Panc1 (cell line): ENCODE data around the gene PEAR1. TPM values are rescaled to one million over a fixed set of nuclear protein-coding genes. Genes with fewer than 3 reads are reported as not detected.

ENCODE experiments used
- ATAC-seq: fragments of 200-7000 bp; cut with Tn5 transposase; 2 replicates; pipeline ENCODE4 v1.9.1; 2020; ENCODE audit warnings: mild to moderate bottlenecking, moderate library complexity
- BruUV-seq: library from RNA; stranded (reverse); fragments of 400-500 nt; replicated peaks from 2 replicates; lab custom pipeline; 2021; lab: Mats Ljungman, UMichigan
- CTCF ChIA-PET: fragments of 300-600 bp; sonication (Branson Sonifier 250); formaldehyde crosslinking; loops from one replicate; lab custom pipeline; 2022; ENCODE audit warnings: antibody characterized with exemption; lab: Charles Lee
- POLR2A ChIA-PET: fragments of 300-600 bp; sonication (Branson Sonifier 250); formaldehyde crosslinking; loops from one replicate; lab custom pipeline; 2022; ENCODE audit warnings: antibody characterized with exemption; lab: Charles Lee
- DNase-seq: peaks from one replicate; pipeline ENCODE4 v3.0.0-alpha.2; 2010; ENCODE audit warnings: low read depth, low spot score
- H3K27ac ChIP-seq: 2 replicates; pipeline ENCODE4 v1.5.1; 2011; ENCODE audit warnings: mild to moderate bottlenecking, low read length, inconsistent platforms
- H3K27me3 ChIP-seq: fragments of 200-500 bp; sonication (Bioruptor generic); 2 replicates; pipeline ENCODE4 v1.6.0; 2014; ENCODE audit warnings: low read length, inconsistent platforms; ENCODE audit not compliant: control insufficient read depth, insufficient read depth
- H3K36me3 ChIP-seq: fragments of 200-500 bp; sonication (Bioruptor generic); 2 replicates; pipeline ENCODE4 v1.5.1; 2014; ENCODE audit warnings: inconsistent platforms, mild to moderate bottlenecking, low read length, moderate library complexity; ENCODE audit not compliant: control insufficient read depth, insufficient read depth
- H3K4me1 ChIP-seq: 2 replicates; pipeline ENCODE4 v1.5.1; 2011; ENCODE audit warnings: inconsistent platforms, mild to moderate bottlenecking, low read length, moderate library complexity; ENCODE audit not compliant: control insufficient read depth, insufficient read depth
- H3K4me3 ChIP-seq, 2 experiments: 2 replicates each; pipeline ENCODE4 v1.5.1; 2011 to 2012; ENCODE audit warnings: low read depth in 2 of 2, low read length in 2 of 2, mild to moderate bottlenecking in 2 of 2, inconsistent platforms in 1 of 2, moderate library complexity in 1 of 2
- H3K9me3 ChIP-seq: fragments of 200-500 bp; sonication (Bioruptor generic); 2 replicates; pipeline ENCODE4 v1.5.1; 2014; ENCODE audit warnings: low read depth, mild to moderate bottlenecking, inconsistent platforms, low read length, moderate library complexity; ENCODE audit not compliant: control insufficient read depth, insufficient read depth
- CTCF ChIP-seq: fragments of 450-650 bp; IDR thresholded peaks from 2 replicates; pipeline ENCODE4 v1.5.1; 2017; ENCODE audit warnings: mild to moderate bottlenecking
- POLR2AphosphoS5 ChIP-seq: IDR thresholded peaks from 2 replicates; pipeline ENCODE4 v1.6.1; 2012; ENCODE audit warnings: mild to moderate bottlenecking, low read depth, low read length, moderate library complexity
- REST ChIP-seq, 2 experiments: IDR thresholded peaks; 2 replicates each; pipeline ENCODE4 v1.6.1; 2011 to 2012; ENCODE audit warnings: low read depth in 2 of 2, control low read depth in 1 of 2, low read length in 1 of 2, mild to moderate bottlenecking in 1 of 2, moderate library complexity in 1 of 2; ENCODE audit not compliant: insufficient read depth in 1 of 2
- SIN3A ChIP-seq: IDR thresholded peaks from 2 replicates; pipeline ENCODE4 v1.6.1; 2012; ENCODE audit warnings: low read depth, mild to moderate bottlenecking, low read length, moderate library complexity, borderline replicate concordance; ENCODE audit not compliant: insufficient read depth
- TCF7L2 ChIP-seq: IDR thresholded peaks from 2 replicates; pipeline ENCODE4 v1.6.1; 2011; ENCODE audit warnings: mild to moderate bottlenecking, low read depth, low read length, inconsistent platforms
- in situ Hi-C: cut with HindIII; loops from 2 replicates; pipeline ENCODE4 v1.10.0; 2016; ENCODE audit warnings: low sequenced_read_pairs, low pct_unique_long_range_greater_than_20kb
- intact Hi-C: fragments of 100-400 bp; cut with micrococcal nuclease; formaldehyde crosslinking; loops from one replicate; pipeline ENCODE4 v1.10.0; 2022; ENCODE audit not compliant: unreplicated experiment
- total RNA-seq: library from RNA; stranded (reverse); gene quantifications from one replicate; pipeline ENCODE4 v1.2.1, GENCODE V29; 2021; ENCODE audit not compliant: unreplicated experiment

Gene PEAR1
- total RNA-seq, 1 experiment from 2014 or later = 16.1 TPM

GRCh38 chr1:156911577-156912298 lies 18.2 kb downstream of the PEAR1 start:
- Histone ChIP-seq H3K27ac (no peak overlapping the region), H3K9me3 (no peaks in the 10 kb centered on the region), H3K4me3 (no peak overlapping the region), H3K36me3 (no peaks in the 10 kb centered on the region), H3K4me1 (peaks cover 11% of the 10 kb centered on the region), H3K27me3 (no peaks in the 10 kb centered on the region)
- in situ Hi-C loops (no loop called here), intact Hi-C loops (no loop called here)
- no peak for TF ChIP-seq POLR2AphosphoS5
- ATAC-seq = no peak
- no TSS peak for BruUV-seq
- ChIA-PET CTCF (interaction anchor here (0.6 to 0.7 kb wide), 2 partner anchors 16 to 221 kb away, joined by 3 read pairs; no protein-coding TSS in a partner anchor), POLR2A (no interaction called here)
- DNase-seq = no peak

- H3K4me1 ChIP-seq = peaks cover 11% of the 10 kb centered on the region
- H3K36me3 ChIP-seq = no peaks in the 10 kb centered on the region
- no peaks in the 10 kb centered on the region for H3K27me3 ChIP-seq
- TF ChIP-seq CTCF (no peak), POLR2AphosphoS5 (no peak), SIN3A (no peak), TCF7L2 (no peak), REST (IDR thresholded peaks at IDR 0.05; ENCODE audit: insufficient read depth in 1 of 2, low read depth in 2 of 2, low read length in 1 of 2) (no peak)
- CTCF ChIA-PET = interaction anchor here (0.6 to 0.7 kb wide), 2 partner anchors 16 to 222 kb away, joined by 3 read pairs; no protein-coding TSS in a partner anchor
- DNase-seq = no peak
- BruUV-seq = no TSS peak
- H3K27ac ChIP-seq = no peak overlapping the region
- no peaks in the 10 kb centered on the region for H3K9me3 ChIP-seq
- intact Hi-C loops = no loop called here
- in situ Hi-C loops = no loop called here
- POLR2A ChIA-PET = no interaction called here
- no peak for ATAC-seq
- no peak overlapping the region for H3K4me3 ChIP-seq
Observed at GRCh38 chr1:156912310-156912709, 18.8 kb downstream of the PEAR1 start.
